ENCODE measurements around the gene FLII. TPM values are rescaled to one million over a fixed set of nuclear protein-coding genes. Genes with fewer than 3 reads are reported as not detected.
"Not testable (repeated sequence)": the region's sequence is repeated elsewhere in the genome, so short reads cannot be mapped to it uniquely, and the experiment has no call there.

Gene FLII
- 87.8 TPM for polyA plus RNA-seq (2012; ENCODE audit: low read depth, missing spikeins)

- FAIRE-seq (peak; percentile 89), DNase-seq (ENCODE audit: insufficient read length, low spot score) (peak; percentile 71)
These were observed at the start of gene FLII for GRCh38 chr17:18258356-18259038. Gene FLII, minus strand, starts transcription at chr17:18258738. Its CDS starts 48 bp downstream, at chr17:18258690.

DNA sequence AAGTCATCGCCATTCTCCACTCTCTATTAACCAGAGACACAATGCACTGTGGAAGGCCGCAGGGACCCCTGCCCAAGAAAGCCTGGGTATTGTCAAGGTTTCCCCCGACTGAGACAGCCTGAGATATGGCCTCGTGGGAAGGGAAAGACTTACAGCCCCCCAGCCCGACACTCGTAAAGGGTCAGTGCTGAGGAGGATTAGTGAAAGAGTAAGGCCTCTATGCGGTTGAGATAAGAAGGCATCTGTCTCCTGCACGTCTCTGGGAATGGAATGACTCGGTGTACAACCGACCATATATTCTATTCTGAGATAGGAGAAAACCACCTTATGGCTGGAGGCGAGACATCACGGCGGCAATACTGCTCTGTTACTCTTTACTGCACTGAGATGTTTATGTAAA lies 44.7 kb upstream of the FLII start:
- DNase-seq (ENCODE audit: insufficient read length, low spot score); FAIRE-seq: not testable (repeated sequence)

More at GRCh38 chr17:18258356-18259038, at the start of gene FLII:
- 0 out of 2 replicates have a peak, but pooled peaks have one; percentile 15 for TF ChIP-seq TAF1 (IDR thresholded peaks at IDR 0.05; ENCODE audit: low read depth, low read length)
- no peak for TF ChIP-seq POLR2A (IDR thresholded peaks at IDR 0.05; ENCODE audit: low read depth, low read length)
- no peak for TF ChIP-seq PAX5 (IDR thresholded peaks at IDR 0.05; ENCODE audit: insufficient read depth, low read length, severe bottlenecking)
- no peak for TF ChIP-seq POU2F2 (IDR thresholded peaks at IDR 0.05; ENCODE audit: low read depth, low read length)

- DNase-seq (ENCODE audit: insufficient read length, low spot score): no peak
- no peak for FAIRE-seq
- TF ChIP-seq PAX5 (IDR thresholded peaks at IDR 0.05; ENCODE audit: insufficient read depth, low read length, severe bottlenecking): no peak
- no peak for TF ChIP-seq POLR2AphosphoS5 (IDR thresholded peaks at IDR 0.05; ENCODE audit: low read depth, low read length)
- TF ChIP-seq POLR2A (IDR thresholded peaks at IDR 0.05; ENCODE audit: low read depth, low read length): no peak
These were observed 42.4 kb upstream of the FLII start for GRCh38 chr17:18300725-18301480.

GRCh38 chr17:18298061-18298460 lies 39.5 kb upstream of the FLII start:
- not testable (repeated sequence) for FAIRE-seq; DNase-seq (ENCODE audit: insufficient read length, low spot score)

GRCh38 chr17:18291718-18292540 lies 33.4 kb upstream of the FLII start:
- DNase-seq (ENCODE audit: insufficient read length, low spot score): no peak
- no peak for FAIRE-seq
- TF ChIP-seq POU2F2 (IDR thresholded peaks at IDR 0.05; ENCODE audit: low read depth, low read length): no peak
- TF ChIP-seq SPI1 (IDR thresholded peaks at IDR 0.05; ENCODE audit: low read depth, low read length): no peak
- no peak for TF ChIP-seq POLR2A (IDR thresholded peaks at IDR 0.05; ENCODE audit: low read depth, low read length)
- TF ChIP-seq PAX5 (IDR thresholded peaks at IDR 0.05; ENCODE audit: insufficient read depth, low read length, severe bottlenecking): no peak
- TF ChIP-seq POLR2AphosphoS5 (IDR thresholded peaks at IDR 0.05; ENCODE audit: low read depth, low read length): no peak
- TF ChIP-seq TAF1 (IDR thresholded peaks at IDR 0.05; ENCODE audit: low read depth, low read length): no peak

GRCh38 chr17:18285296-18285695 lies 26.8 kb upstream of the FLII start:
- TF ChIP-seq POLR2A (IDR thresholded peaks at IDR 0.05; ENCODE audit: low read depth, low read length) (no peak), POLR2AphosphoS5 (IDR thresholded peaks at IDR 0.05; ENCODE audit: low read depth, low read length) (no peak), SPI1 (IDR thresholded peaks at IDR 0.05; ENCODE audit: low read depth, low read length) (no peak), POU2F2 (IDR thresholded peaks at IDR 0.05; ENCODE audit: low read depth, low read length) (no peak), TAF1 (IDR thresholded peaks at IDR 0.05; ENCODE audit: low read depth, low read length) (no peak), PAX5 (IDR thresholded peaks at IDR 0.05; ENCODE audit: insufficient read depth, low read length, severe bottlenecking) (no peak)
- DNase-seq (ENCODE audit: insufficient read length, low spot score) (no peak), FAIRE-seq (no peak)

DNA sequence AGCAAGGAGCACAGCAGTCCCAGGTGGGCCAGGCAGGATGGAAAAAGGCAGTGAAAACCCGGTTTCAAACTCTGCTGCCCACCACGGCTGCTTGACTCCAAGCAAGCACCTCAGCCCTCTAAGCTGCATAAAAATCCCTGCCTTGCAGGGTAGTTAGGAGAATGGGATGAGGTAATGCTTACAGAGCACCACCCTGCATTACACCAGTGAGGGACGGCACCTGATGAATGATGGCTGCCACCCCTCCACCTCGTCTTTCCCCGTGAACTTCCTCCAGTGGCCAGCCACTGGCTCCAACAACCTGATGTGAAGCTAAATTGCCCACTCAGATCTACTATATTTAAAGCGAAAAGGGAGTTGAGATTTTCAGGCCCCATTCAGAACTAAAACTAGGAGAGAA lies 23.2 kb upstream of the FLII start:
- DNase-seq (ENCODE audit: insufficient read length, low spot score): no peak
- no peak for FAIRE-seq
- TF ChIP-seq POLR2AphosphoS5 (IDR thresholded peaks at IDR 0.05; ENCODE audit: low read depth, low read length) (no peak), PAX5 (IDR thresholded peaks at IDR 0.05; ENCODE audit: insufficient read depth, low read length, severe bottlenecking) (no peak), TAF1 (IDR thresholded peaks at IDR 0.05; ENCODE audit: low read depth, low read length) (no peak)

DNA sequence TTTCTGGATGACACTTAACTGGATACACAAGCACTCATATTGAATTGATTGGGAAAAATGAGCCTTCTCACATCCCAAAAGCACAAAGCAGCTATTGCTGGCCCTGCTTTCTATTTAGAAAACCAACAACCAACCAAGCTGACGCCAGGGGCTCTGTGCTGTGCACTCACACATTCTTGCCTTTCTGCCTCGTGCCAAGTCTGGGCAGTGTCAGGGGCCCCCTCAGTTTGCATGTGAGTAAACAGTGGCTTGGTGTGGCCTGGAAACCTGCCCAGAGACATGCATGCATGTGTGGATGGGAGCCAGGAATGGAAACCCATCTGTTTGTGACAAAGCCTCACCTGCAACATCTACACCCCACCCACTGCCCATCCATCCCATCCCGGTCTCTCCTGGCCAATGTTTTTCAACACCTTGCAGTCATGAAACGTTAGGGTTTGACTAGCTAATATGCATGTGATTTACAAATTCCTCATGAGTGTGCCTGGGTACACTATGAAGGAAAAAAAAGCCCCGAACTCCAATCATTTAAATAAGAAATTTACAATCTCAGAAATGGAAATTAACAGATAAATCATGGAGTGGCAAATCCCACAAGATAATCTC lies 22.3 kb upstream of the FLII start:
- TF ChIP-seq POU2F2 (IDR thresholded peaks at IDR 0.05; ENCODE audit: low read depth, low read length) (no peak), POLR2A (IDR thresholded peaks at IDR 0.05; ENCODE audit: low read depth, low read length) (no peak), POLR2AphosphoS5 (IDR thresholded peaks at IDR 0.05; ENCODE audit: low read depth, low read length) (no peak), PAX5 (IDR thresholded peaks at IDR 0.05; ENCODE audit: insufficient read depth, low read length, severe bottlenecking) (no peak), SPI1 (IDR thresholded peaks at IDR 0.05; ENCODE audit: low read depth, low read length) (no peak), TAF1 (IDR thresholded peaks at IDR 0.05; ENCODE audit: low read depth, low read length) (no peak)
- no peak for FAIRE-seq
- DNase-seq (ENCODE audit: insufficient read length, low spot score): no peak

- DNase-seq (ENCODE audit: insufficient read length, low spot score): no peak
- no peak for FAIRE-seq
- TF ChIP-seq TAF1 (IDR thresholded peaks at IDR 0.05; ENCODE audit: low read depth, low read length) (no peak), SPI1 (IDR thresholded peaks at IDR 0.05; ENCODE audit: low read depth, low read length) (no peak), POLR2AphosphoS5 (IDR thresholded peaks at IDR 0.05; ENCODE audit: low read depth, low read length) (no peak), POLR2A (IDR thresholded peaks at IDR 0.05; ENCODE audit: low read depth, low read length) (no peak), POU2F2 (IDR thresholded peaks at IDR 0.05; ENCODE audit: low read depth, low read length) (no peak), PAX5 (IDR thresholded peaks at IDR 0.05; ENCODE audit: insufficient read depth, low read length, severe bottlenecking) (no peak)
These were observed 21.7 kb upstream of the FLII start for GRCh38 chr17:18280249-18280648.

Measured in GM12891 (cell line).